Stimulated activated naive CD4-positive, alpha-beta T cell treated with Interleukin-2 at 50 U/mL for 16 hours (primary cell): ENCODE data around the gene PHIP.

ENCODE experiments used
- DNase-seq: peaks from one replicate; lab custom pipeline; 2025; lab: John Stamatoyannopoulos, UW

Gene PHIP

GRCh38 chr6:79070206-79070825, 7.7 kb downstream of the PHIP start:
- DNase-seq, result no peak

GRCh38 chr6:79066828-79067227, 11.2 kb downstream of the PHIP start:
- DNase-seq, result no peak

GRCh38 chr6:79066330-79066729, 11.7 kb downstream of the PHIP start:
- no peak for DNase-seq

- DNase-seq, result no peak
These were observed 12.8 kb downstream of the PHIP start for GRCh38 chr6:79065232-79065631.

- DNase-seq, result no peak
These were observed 13.4 kb downstream of the PHIP start for GRCh38 chr6:79064635-79065034.

- no peak for DNase-seq
These were observed 15.3 kb downstream of the PHIP start for GRCh38 chr6:79062708-79063107.

- no peak for DNase-seq
These were observed 20.3 kb downstream of the PHIP start for GRCh38 chr6:79057746-79058145.

- no peak for DNase-seq
These were observed 21.8 kb downstream of the PHIP start for GRCh38 chr6:79056226-79056625.

GRCh38 chr6:79048611-79049010, 29.4 kb downstream of the PHIP start:
- no peak for DNase-seq

- no peak for DNase-seq
These were observed 31.0 kb downstream of the PHIP start for GRCh38 chr6:79047072-79047471.

- no peak for DNase-seq
These were observed 32.1 kb downstream of the PHIP start for GRCh38 chr6:79045966-79046365.

- DNase-seq, result no peak
These were observed 35.3 kb downstream of the PHIP start for GRCh38 chr6:79042799-79043126.

GRCh38 chr6:79042088-79042798, 35.8 kb downstream of the PHIP start:
- no peak for DNase-seq

GRCh38 chr6:79040083-79040482, 38.0 kb downstream of the PHIP start:
- DNase-seq, result no peak

- no peak for DNase-seq
These were observed 40.0 kb downstream of the PHIP start for GRCh38 chr6:79038061-79038460.

- DNase-seq, result no peak
These were observed 43.2 kb downstream of the PHIP start for GRCh38 chr6:79034865-79035264.

- DNase-seq, result no peak
These were observed 44.8 kb downstream of the PHIP start for GRCh38 chr6:79033279-79033678.

GRCh38 chr6:79031821-79032590, 46.0 kb downstream of the PHIP start:
- DNase-seq, result no peak

GRCh38 chr6:79030511-79030910, 47.5 kb downstream of the PHIP start:
- no peak for DNase-seq

- DNase-seq, result no peak
These were observed 48.0 kb downstream of the PHIP start for GRCh38 chr6:79030023-79030422.

GRCh38 chr6:79028641-79029314, 49.3 kb downstream of the PHIP start:
- no peak for DNase-seq

- DNase-seq, result no peak
These were observed 66.1 kb downstream of the PHIP start for GRCh38 chr6:79011940-79012339.

- DNase-seq, result no peak
These were observed 67.6 kb downstream of the PHIP start for GRCh38 chr6:79010422-79010821.
